HL-60 (cell line): ENCODE results near the gene ZFP90.

Source experiments
- DNase-seq, 2 experiments: peaks; one replicate each; pipeline ENCODE4 v3.0.0-alpha.2; 2010 to 2020; ENCODE audit warnings: low read depth in 1 of 2, low spot score in 1 of 2
- H3K27ac ChIP-seq: fragments of 250-450 bp; sonication (Bioruptor Pico); replicated peaks from 2 replicates; pipeline ENCODE4 v1.5.1; 2020; ENCODE audit warnings: mild to moderate bottlenecking, moderate library complexity
- H3K27me3 ChIP-seq: fragments of 250-450 bp; sonication (Bioruptor Pico); 2 replicates; pipeline ENCODE4 v1.5.1; 2021; ENCODE audit warnings: mild to moderate bottlenecking, moderate library complexity; ENCODE audit not compliant: insufficient read depth, poor library complexity, severe bottlenecking
- H3K4me3 ChIP-seq: replicated peaks from 2 replicates; pipeline ENCODE4 v1.5.1; 2011; ENCODE audit warnings: mild to moderate bottlenecking, control low read depth, low read length; ENCODE audit not compliant: insufficient read depth
- GABPA ChIP-seq: IDR thresholded peaks from 2 replicates; pipeline ENCODE4 v1.6.1; 2012; ENCODE audit warnings: low read depth
- POLR2AphosphoS5 ChIP-seq: IDR thresholded peaks from 2 replicates; pipeline ENCODE4 v1.6.1; 2012; ENCODE audit warnings: low read depth
- SPI1 ChIP-seq: IDR thresholded peaks from 2 replicates; pipeline ENCODE4 v1.6.1; 2012; ENCODE audit warnings: low read depth, mild to moderate bottlenecking, borderline replicate concordance
- TF ChIP-seq, protein P1 (sequence below): IDR thresholded peaks from 2 replicates; pipeline ENCODE4 v1.6.1; 2012; ENCODE audit warnings: low read depth; ENCODE audit not compliant: insufficient replicate concordance
- TF ChIP-seq, protein P2 (sequence below): IDR thresholded peaks from one replicate; pipeline ENCODE4 v1.5.1; 2011; ENCODE audit warnings: low read length, control low read depth, inconsistent platforms; ENCODE audit not compliant: insufficient read depth

ZFP90 gene

DNA sequence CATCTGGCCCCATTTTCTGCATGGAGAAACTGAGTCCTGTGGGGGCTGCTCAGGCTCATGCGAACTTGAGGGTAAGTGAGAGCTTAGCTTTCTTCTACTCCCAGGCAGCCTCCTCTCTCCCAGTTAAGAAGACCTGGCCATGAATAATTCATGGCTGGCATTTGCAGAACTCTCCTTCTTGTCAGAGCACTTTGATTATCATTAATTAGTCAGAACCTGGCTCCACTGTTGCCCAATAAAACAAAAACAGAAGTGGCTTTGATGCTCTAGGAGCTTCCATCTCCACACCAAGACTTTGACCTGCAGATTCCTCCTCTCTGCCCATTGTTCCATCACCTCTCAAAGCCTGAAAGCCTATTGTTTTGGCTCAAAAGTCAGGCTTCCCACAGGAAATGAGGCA, 60.5 kb downstream of the ZFP90 start:
- H3K27ac ChIP-seq = no peak overlapping the region
- no peak overlapping the region for H3K4me3 ChIP-seq
- TF ChIP-seq GABPA = no peak
- TF ChIP-seq, protein P1, sequence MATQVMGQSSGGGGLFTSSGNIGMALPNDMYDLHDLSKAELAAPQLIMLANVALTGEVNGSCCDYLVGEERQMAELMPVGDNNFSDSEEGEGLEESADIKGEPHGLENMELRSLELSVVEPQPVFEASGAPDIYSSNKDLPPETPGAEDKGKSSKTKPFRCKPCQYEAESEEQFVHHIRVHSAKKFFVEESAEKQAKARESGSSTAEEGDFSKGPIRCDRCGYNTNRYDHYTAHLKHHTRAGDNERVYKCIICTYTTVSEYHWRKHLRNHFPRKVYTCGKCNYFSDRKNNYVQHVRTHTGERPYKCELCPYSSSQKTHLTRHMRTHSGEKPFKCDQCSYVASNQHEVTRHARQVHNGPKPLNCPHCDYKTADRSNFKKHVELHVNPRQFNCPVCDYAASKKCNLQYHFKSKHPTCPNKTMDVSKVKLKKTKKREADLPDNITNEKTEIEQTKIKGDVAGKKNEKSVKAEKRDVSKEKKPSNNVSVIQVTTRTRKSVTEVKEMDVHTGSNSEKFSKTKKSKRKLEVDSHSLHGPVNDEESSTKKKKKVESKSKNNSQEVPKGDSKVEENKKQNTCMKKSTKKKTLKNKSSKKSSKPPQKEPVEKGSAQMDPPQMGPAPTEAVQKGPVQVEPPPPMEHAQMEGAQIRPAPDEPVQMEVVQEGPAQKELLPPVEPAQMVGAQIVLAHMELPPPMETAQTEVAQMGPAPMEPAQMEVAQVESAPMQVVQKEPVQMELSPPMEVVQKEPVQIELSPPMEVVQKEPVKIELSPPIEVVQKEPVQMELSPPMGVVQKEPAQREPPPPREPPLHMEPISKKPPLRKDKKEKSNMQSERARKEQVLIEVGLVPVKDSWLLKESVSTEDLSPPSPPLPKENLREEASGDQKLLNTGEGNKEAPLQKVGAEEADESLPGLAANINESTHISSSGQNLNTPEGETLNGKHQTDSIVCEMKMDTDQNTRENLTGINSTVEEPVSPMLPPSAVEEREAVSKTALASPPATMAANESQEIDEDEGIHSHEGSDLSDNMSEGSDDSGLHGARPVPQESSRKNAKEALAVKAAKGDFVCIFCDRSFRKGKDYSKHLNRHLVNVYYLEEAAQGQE = no peak
- no peak for DNase-seq
- H3K27me3 ChIP-seq = no peaks in the 10 kb centered on the region

DNA sequence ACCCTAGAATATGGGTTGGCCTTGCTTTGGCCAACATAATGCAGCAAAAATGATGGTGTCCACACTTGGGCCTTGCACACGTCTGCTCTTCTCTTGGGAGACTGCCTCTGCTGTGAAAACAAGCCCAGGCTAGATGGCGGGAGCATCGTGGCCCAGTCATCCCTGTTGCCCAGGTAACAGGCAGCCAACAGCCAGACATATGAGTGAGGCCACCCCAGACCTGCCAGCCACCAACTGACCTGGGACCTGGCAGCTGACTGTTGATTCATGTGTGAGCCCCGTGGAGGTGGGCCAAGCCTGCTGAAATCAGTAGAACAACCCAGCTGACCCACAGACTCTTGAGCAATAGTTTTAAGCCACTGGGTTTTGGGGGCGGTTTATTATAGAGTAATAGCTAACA, 66.7 kb downstream of the ZFP90 start:
- DNase-seq = no peak
- no peak overlapping the region for H3K4me3 ChIP-seq
- TF ChIP-seq GABPA = no peak
- TF ChIP-seq POLR2AphosphoS5 = no peak
- TF ChIP-seq, protein P1 = no peak
- TF ChIP-seq SPI1 = no peak
- TF ChIP-seq, protein P2, sequence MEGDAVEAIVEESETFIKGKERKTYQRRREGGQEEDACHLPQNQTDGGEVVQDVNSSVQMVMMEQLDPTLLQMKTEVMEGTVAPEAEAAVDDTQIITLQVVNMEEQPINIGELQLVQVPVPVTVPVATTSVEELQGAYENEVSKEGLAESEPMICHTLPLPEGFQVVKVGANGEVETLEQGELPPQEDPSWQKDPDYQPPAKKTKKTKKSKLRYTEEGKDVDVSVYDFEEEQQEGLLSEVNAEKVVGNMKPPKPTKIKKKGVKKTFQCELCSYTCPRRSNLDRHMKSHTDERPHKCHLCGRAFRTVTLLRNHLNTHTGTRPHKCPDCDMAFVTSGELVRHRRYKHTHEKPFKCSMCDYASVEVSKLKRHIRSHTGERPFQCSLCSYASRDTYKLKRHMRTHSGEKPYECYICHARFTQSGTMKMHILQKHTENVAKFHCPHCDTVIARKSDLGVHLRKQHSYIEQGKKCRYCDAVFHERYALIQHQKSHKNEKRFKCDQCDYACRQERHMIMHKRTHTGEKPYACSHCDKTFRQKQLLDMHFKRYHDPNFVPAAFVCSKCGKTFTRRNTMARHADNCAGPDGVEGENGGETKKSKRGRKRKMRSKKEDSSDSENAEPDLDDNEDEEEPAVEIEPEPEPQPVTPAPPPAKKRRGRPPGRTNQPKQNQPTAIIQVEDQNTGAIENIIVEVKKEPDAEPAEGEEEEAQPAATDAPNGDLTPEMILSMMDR = no peak
- no peak overlapping the region for H3K27ac ChIP-seq
- no peaks in the 10 kb centered on the region for H3K27me3 ChIP-seq

DNA sequence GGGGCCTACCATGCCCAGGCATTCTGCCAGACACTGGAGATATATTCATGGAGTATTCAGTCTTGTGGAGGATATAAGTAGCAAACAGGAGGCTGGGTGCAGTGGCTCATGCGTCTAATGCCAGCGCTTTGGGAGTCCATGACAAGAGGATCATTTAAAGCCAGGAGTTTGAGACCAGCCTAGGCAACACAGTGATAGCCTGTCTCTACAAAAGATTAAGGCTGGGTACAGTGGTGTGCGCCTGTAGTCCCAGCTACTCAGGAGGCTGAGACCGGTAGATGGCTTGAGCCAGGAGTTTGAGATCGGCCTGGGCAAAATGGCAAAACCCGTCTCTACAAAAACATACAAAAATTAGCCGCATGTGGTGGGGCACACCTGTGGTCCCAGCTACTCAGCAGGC, 68.4 kb downstream of the ZFP90 start:
- Histone ChIP-seq H3K4me3 (no peak overlapping the region), H3K27me3 (no peaks in the 10 kb centered on the region), H3K27ac (no peak overlapping the region)
- TF ChIP-seq POLR2AphosphoS5 = no peak
- TF ChIP-seq, protein P1 = no peak
- TF ChIP-seq SPI1 = no peak
- TF ChIP-seq, protein P2 = no peak
- TF ChIP-seq GABPA = no peak
- no peak for DNase-seq

DNA sequence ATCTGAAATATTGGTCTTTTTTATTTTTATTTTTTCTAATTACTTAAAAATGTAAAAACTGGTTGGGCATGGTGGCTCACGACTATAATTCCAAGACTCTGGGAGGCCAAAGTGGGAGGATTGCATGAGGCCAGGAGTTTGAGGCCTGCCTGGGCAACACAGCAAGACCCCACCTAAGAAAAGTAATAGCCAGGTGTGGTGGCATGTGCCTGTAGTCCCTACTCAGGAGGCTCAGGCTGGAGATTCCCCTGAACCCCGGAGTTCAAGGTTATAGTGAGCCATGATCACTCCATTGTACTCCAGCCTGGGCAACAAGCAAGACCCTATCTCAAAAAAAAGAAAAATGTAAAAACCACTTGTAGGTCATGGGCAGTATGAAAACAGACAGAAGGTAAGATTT, 69.2 kb downstream of the ZFP90 start:
- Histone ChIP-seq H3K27ac (no peak overlapping the region), H3K27me3 (no peaks in the 10 kb centered on the region), H3K4me3 (no peak overlapping the region)
- DNase-seq = no peak
- TF ChIP-seq GABPA = no peak
- TF ChIP-seq SPI1 = no peak
- no peak for TF ChIP-seq POLR2AphosphoS5
- TF ChIP-seq, protein P2 = no peak
